CD4-positive, alpha-beta T cell treated with Interferon gamma for 1 hour (primary cell): ENCODE measurements around the gene SH3YL1.

Source experiments
- DNase-seq: peaks from one replicate; pipeline ENCODE4 v3.0.0-alpha.2; 2020

The SH3YL1 gene

DNA sequence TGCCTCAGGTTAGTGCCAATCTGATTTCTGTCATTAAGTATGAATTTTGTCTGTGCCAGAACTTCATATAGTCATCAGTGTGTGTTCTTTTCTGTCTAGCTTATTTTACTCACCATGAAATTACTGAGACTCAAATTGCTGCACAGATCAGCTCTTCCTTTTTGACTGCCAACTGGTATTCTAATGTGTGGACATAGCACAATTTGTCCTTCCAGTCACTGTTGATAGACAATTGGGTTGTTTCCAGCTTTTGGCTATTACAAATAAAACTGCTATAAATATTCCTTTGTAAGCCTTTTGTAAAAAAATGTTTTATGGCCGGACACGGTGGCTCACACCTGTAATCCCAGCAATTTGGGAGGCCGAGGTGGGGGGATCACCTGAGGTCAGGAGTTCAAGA lies 7.7 kb downstream of the SH3YL1 start:
- no peak for DNase-seq

DNA sequence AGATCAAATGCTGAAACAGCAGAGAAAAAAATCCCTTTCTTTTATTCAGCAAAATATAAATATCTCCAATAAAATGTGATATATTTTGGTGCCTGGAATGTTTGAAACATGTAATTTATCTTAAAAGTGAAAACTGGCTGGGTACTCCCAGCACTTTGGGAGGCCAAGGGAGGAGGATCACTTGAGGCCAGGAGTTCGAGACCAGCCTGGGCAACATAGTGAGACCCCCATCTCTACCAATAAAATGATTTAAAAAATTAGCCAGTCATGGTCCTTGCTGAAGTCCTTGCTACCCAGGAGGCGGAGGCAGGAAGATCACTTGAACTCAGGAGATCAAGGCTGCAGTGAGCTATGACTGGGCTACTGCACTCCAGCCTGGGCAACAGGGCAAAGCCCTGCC lies 8.6 kb downstream of the SH3YL1 start:
- no peak for DNase-seq

DNA sequence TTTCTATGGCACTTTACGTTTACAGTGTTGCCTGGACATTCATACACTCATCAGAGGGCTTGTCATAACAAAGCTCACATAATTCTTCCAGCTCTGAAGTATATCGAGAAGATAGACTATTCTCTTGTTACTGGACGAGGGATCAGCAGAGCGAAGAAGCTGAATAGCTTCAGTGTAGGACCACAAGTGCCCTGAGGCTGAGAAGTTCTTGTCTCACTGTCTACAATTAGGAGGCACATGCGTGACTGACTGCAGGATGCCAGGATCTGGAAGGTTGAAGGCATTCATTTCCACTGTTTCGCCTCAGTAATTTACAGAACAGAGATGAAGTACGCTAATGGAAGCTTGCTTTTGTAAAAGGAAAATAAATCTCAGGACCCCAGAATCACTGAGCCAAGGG lies 9.6 kb downstream of the SH3YL1 start:
- DNase-seq, result no peak

DNA sequence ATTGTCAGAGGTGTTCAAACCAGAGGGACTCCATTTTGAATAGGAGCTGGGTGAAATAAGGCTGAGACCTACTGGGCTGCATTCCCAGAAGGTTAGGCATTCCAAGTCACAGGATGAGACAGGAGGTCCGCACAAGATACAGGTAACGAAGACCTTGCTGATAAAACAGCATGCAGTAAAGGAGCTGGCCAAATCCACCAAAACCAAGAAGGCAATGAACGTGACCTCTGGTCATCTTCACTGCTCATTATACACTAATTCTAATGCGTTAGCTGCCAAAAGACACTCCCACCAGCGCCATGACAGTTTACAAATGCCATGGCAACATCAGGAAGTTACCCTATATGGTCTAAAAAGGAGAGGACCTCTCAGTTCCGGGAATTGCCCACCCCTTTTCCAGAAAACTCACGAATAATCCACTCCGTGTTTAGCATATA lies 10.6 kb downstream of the SH3YL1 start:
- no peak for DNase-seq

DNA sequence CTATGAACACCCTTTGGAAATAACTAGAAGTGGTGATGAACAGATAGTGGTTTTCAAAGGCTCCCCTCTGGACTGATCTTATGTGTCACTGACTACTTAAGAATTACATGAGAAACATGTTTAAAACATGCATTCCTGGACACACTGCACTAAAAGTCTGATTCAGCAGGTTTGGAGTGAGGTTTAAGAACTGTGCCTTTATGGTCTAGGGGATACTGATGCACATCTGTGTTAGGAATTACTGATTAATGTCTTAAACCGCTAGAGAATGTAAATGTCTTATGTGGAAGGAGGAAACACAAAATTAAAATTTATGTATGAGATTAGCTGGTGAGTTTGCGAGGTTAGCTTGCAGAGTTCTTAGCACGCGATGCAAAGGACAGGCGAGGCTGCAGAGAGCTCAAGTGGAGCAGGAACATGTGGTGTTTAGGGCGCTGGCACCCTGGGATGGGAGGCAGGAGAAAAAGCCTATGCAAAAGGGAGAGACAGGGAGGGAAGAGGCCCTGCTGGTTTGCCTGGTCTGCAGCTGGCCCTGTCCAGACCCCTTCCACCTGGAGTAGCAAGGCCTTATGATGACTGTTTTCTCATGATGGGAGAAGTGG lies 11.7 kb downstream of the SH3YL1 start:
- no peak for DNase-seq

DNA sequence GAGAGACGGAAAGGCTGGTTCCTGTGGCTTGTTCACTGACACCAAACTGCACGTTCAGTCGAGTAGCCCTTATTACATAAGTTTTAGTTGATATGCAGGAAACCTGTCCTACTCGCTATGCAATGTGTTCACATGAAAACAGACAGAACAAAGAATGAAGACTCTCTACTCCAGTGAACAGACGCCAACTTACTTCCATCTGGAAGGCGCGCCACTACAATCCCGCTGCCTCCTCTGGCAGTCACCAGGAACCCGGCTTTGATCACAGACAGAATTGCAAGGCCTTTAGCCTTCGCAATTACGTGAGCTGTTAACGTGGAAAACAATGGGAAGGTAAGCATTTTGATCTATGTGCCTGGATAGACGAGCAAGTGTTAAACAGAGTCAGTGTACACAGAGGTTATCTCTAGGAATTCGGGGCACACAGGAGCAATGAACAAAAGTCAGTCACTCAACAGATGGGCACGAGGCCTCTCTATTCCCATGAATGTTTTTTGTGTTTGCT lies 14.2 kb downstream of the SH3YL1 start:
- no peak for DNase-seq

GRCh38 chr2:248724-249123 lies 15.1 kb downstream of the SH3YL1 start:
- no peak for DNase-seq

DNA sequence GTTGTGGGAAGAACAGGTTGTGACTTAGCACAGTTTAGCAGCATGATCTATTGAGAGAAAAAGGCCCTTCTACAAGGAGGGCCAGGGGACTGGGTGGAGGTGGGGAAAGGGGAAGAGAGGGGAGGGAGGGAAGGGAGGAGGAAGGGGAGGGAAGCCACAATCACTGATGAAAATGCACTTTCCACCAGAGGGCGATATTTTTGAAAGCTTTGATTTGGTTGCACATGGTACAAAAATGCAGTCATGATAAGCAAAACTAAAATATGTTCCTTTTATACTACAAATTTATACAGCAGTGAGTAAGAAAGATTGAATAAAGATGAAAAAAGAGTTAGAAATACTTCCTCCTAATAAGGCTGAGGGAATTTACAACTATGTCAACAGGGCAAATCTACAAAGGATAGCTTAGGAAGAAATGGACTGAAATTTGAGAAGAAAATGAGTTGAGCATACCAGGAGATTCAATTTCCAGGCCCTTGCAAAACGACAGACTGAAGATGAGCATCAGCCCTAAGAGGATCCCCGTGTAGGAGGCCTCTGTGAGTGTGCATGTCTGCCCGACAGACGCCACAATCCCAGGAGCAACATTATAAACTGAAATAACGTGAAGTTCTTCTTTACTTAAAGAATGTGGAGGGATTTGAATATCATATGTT lies 17.2 kb downstream of the SH3YL1 start:
- no peak for DNase-seq

DNA sequence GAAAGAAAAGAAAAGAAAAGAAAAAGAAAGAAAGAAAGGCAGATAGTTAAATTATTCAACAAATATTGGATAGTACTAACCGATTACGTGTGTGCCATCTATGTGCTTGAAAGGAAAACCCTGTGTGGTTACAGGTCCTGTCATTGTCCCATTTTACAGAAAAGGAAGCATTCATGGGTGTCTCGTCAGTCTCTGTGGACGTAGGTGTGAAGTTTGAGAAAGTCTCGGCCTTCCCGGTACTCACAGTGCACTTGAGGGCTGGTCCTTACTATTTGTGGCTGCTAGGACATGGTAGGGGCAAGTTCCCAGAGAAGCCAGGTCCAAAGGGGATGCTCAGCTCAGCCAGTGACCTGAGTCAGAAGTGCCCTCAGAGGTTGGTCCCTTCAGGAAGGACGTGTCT lies 19.3 kb downstream of the SH3YL1 start:
- no peak for DNase-seq

- DNase-seq, result no peak
Measured at GRCh38 chr2:238869-239268, 25.0 kb downstream of the SH3YL1 start.

- no peak for DNase-seq
Measured at GRCh38 chr2:238431-238830, 25.4 kb downstream of the SH3YL1 start.

GRCh38 chr2:237878-238277 lies 26.0 kb downstream of the SH3YL1 start:
- DNase-seq, result peak; percentile 7

DNA sequence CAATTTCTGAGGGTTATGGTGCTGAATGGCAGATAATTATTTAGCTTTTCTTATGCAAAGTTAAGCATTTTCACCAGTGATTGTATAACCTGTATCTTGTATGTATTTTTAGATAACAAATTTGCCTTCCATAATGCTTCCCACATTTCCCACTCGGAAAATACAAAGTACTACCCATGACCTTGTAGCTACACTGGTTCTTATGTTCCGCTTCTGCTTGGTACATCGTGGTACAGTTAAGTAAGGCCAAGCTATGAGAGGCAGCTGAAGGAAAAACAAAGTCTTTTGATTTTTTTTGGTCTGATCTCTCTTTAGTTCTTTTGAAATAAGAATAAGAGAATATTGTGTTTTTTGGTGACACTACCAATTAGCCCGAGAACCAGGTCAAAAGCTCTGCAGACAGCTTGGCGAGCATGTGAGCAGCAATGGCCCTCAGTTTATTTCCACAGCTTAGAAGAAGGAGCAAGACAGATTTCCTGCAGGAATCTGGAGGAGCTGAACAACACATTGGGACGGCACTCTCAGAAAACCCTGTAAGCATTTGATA lies 26.8 kb downstream of the SH3YL1 start:
- no peak for DNase-seq

DNA sequence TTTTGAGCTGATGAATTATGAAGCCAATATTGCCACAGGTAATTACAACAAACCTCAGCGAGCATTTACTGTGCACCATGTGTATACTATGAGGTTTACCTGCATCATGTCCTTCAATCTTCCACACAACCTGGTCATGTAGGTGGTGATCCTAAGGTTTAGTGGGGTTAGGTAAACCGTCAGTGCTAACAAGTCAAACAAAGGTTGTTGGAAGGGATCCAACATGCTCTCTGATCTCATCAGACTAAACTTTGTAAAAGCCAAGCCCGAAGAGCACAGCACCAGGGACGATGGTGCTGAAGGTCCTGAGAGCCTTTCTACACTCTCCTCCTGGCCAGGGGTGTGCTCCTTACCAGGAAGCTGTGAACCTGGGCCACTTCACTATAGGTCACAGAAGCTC lies 29.4 kb downstream of the SH3YL1 start:
- no peak for DNase-seq

- DNase-seq, result no peak
Measured at GRCh38 chr2:233030-233429, 30.8 kb downstream of the SH3YL1 start.

DNA sequence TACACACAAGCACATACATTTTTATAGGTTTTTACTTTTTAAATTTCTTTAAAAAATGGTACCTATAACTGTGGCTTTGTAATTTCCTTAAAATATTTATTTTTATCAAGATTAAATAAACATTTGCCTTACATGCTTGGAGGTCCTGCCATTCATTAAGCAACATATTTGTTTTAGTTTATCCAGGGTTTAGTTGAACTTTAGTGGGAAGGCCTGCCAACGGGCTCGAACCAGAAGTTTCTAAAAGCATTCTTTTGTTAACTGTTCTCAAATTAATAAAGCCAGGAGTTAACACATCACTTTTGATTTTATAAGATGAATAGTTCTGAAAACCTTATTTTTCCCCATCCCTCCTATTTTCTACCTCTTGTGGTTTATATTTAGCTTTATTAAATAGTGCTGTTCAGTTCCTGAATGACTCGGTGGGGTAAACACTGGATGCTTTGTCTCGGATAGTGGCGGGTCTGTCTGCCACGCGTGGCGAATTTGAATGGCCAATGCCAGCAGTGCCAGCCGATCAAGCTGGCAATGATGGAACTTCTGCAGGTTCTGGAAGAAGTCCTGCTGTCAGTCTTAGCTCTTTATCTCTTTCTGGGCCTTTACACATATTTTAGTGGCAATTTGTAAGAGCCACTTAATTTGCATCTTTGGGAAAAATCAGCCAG lies 32.2 kb downstream of the SH3YL1 start:
- no peak for DNase-seq

- no peak for DNase-seq
Measured at GRCh38 chr2:228518-229278, 35.1 kb downstream of the SH3YL1 start.

DNA sequence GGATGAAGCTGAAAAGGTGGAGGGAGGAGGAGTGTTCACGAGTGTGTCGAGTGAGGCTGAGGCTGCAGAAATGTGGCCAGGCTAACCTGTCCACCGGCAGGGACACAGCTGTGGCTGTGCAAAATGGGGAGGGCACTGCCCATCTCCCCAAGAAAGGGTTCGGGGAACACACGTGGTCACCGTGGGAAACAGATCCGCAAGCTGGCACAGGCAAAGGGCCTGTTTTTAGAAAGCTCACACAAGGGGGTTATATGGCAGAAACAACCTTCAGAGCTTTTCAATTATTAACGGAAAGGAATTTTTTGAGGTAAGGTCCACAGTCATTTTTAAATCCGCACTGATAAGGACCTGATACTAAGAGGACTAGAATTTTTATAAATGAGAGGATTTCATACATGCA lies 35.7 kb downstream of the SH3YL1 start:
- no peak for DNase-seq

DNA sequence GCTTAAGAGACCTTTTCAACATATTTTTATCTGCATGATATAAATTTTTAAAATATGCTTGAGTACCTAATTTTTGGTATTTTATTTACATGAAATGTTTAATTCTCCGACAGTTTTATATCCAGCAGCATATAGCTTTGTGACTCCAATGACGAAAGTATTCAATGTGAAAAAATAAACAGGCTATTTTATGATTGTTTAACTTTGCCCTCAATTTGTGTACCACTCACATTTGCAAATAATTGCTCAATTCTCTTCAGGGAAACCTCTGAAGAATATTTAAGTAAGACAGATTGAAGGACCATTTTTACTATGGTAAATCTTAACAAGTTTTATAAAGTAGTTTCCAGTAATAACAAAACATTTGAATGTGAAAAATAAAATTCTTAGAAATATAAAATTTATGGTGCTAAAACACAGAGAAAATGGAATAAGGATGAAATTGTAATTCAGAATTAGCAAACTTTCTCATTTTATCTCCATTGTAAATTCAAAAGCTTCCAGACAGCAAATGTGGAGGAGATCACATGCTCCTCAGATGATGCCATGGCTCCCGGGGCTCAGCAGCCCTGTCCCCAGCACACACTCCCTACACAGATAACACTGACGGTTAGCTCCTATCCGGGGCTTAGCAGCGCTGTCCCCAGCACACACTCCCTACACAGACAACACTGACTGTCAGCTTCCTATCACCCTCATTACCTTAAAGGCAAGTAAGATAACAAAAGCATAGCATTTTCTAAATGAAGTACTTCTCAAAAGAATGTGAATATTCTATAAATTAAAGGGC lies 39.7 kb downstream of the SH3YL1 start:
- no peak for DNase-seq

- no peak for DNase-seq
Measured at GRCh38 chr2:223451-223850, 40.4 kb downstream of the SH3YL1 start.

GRCh38 chr2:216068-216467 lies 47.8 kb downstream of the SH3YL1 start:
- no peak for DNase-seq

- no peak for DNase-seq
Measured at GRCh38 chr2:213932-214693, 49.7 kb downstream of the SH3YL1 start.
